ENCODE data around the gene KCNF1.

Gene KCNF1

DNA sequence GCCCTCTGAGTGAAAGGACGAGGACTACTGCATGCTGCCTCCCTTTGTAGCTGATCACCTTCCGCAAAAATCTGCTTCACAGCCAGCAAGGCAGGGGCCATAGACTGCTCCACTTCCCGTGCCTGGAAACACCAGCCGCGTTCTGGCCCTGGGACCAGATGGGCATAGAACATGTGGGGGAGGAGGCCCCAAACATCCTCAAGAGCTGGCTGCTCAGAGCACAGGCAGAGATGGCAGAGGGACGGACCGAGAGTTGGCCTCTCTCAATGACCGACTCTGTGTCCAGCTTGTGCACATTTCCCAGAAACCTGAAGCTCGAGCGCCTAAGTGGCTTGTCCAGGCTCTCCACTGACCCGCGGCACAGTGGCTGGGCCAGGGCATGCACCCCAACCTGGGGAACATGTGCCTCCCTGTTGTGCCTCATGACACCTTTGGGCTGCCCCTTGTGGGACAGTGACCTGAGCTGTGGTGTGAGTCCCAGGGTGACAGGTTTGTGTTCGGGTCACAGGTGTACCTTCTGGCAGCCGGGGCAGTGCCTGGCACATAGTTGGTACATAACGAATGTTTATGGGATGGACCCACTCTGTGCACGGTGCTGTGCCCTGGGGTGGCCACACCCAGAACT lies 9.1 kb downstream of the KCNF1 start:
- DNase-seq (no peak), ATAC-seq (no peak)

DNA sequence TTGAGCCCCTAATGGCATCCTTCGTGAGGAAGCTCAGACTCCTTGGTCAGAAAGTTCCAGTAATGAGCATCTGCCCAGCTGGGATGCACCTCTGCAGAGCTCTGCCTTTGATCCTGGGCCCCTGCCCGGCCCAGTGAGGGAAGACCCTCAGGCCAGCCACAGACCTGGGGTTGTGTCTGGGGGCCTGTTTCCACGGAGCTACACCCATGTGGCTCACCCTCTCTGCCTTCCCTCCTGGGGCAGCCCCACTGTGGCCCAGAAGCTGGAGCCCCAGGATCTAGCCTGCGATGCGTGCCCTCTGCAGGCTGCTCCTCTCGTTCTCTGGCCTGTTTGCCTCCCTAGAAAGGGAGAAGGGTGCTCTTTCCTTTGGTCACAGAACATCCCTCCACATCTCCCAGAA lies 9.8 kb downstream of the KCNF1 start:
- ATAC-seq (no peak), DNase-seq (no peak)

DNA sequence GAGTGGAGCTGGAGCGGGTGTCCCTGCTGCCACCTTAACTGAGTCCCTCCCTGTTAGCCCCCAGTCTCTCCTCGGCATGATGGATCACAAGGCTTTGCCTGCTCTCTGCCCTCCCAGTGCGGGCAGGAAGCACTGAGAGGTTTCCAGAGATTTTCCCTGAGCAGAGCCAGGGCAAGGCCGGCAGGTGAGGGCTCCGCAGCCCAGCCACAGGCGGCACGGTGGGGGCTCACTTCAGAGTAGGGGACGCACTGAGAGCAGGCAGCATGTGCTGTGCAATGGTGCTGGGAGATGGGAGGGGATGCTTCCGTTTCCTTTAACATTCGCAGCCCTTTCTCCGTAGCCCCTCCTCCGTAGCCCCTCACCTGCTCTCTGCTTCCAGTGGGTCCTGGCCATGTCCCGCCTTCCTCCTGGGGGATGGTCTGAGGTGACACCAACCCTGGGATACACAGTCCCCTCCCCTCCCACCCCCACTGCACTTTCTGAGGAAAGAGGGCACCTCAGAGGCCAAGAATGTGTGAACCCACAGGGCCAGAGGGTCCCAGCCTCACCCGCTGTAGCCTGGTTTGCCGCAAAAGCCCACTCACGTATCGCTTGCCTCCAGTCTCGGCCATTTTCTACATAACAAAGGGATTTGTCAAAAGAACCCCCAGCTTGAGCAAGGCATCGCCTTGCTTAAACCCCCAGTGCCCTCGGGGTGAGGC lies 10.7 kb downstream of the KCNF1 start:
- ATAC-seq (no peak), DNase-seq (no peak)

DNA sequence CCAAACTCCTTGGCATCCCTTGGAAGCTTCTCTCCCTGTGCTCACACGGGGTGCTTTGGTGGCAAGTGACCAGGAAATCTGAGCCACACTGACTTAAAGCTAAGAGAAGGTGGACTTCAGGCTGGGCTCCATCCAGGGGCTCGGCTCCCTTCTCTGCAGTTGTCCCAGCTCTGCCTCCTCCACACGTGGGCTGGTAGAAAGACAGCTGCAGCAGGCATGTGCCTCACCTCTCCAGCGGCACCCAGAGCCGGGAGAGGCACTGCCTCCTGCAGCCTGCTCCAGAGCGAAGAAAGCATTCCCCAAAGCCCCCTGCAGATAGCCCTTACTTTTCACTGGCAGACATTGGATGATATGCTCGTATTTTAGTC lies 11.3 kb downstream of the KCNF1 start:
- ATAC-seq: no peak
- DNase-seq: no peak

DNA sequence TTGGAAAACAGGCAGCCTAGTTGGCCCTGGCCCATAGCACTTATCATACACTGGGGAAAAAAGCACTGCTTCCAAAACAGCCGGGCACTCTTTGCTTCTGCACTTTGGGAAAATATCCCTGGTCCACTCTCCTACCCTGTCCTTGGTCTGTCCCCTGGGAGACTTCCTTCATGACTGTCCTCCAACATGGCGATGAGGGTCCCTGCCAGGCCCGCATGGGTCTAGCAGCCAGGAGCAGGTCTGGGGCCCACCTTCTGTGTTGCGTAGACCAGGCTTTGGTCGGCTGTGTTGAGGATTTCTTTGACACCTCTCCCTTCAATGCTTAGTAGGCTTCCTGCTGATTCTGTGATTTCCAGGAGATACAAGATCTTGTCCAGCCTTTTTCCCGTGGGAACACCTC lies 12.2 kb downstream of the KCNF1 start:
- ATAC-seq (no peak), DNase-seq (no peak)

DNA sequence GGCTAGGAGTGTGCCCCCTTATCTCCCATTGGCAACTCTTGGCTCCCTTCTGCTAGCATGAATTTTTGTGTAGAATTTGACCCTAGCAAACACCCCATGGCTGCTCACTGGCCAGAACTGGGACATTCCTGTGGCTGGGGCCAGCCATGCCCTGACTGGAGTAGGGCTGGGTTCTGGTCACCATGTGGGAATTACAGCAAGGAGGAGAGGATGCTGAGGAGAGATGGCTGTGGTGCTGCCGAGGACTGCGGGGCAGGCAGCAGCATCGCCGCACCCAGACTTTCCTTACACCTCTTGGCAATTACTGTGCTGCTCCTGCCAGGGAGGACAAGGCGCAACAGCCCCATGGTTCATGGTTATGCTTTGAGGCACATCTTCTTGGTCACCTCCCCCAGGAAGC lies 12.7 kb downstream of the KCNF1 start:
- ATAC-seq (no peak), DNase-seq (no peak)

DNA sequence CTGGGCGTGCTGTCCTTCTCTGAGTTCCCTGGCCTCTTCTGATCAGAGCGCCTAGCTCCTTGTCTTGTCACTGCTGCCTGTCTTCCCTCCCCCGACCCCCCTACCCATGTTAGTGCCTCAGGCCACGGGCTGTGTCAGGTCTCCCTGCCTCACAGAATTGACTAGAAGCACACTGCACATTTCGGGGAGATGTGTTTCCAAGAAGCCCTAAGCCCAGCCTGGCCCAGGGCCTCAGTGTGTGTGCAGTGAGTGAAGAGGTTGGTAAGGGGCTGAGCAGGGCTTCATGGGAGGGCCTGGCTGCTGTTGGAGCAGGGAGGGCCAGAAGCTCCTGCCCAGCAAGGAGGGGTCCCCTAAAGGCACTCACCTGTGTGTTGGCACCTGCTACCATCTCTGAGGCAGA lies 13.1 kb downstream of the KCNF1 start:
- ATAC-seq (no peak), DNase-seq (no peak)

DNA sequence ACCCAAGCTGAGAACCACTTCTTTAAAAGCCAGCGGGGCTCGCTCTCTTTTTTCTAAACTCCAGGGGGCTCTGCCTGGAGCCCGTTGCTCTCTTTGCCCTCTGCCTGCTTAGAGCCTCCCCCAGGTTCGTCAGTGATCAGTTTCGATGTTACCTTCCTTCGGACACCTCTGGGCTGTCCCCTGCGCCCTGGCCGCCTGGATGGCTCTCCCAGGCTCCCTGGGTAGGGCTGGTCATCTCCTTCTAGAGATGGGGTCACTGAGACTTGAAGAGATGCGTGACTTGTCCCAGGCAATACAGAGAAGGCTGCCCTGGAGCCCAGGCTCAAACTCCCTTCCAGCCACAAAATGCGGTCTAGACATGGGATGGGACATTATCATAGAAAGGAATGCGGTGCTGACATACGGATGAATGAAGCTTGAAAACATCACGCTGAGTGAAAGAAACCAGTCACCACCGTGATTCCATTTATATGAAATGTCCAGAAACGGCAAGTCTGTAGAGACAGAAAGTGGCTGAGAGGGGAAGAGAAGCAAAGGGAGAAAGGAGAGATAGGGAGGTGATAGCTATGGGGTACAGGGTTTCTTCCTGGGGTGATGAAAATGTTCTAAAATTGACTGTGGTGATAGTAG lies 14.6 kb downstream of the KCNF1 start:
- ATAC-seq: no peak
- no peak for DNase-seq

DNA sequence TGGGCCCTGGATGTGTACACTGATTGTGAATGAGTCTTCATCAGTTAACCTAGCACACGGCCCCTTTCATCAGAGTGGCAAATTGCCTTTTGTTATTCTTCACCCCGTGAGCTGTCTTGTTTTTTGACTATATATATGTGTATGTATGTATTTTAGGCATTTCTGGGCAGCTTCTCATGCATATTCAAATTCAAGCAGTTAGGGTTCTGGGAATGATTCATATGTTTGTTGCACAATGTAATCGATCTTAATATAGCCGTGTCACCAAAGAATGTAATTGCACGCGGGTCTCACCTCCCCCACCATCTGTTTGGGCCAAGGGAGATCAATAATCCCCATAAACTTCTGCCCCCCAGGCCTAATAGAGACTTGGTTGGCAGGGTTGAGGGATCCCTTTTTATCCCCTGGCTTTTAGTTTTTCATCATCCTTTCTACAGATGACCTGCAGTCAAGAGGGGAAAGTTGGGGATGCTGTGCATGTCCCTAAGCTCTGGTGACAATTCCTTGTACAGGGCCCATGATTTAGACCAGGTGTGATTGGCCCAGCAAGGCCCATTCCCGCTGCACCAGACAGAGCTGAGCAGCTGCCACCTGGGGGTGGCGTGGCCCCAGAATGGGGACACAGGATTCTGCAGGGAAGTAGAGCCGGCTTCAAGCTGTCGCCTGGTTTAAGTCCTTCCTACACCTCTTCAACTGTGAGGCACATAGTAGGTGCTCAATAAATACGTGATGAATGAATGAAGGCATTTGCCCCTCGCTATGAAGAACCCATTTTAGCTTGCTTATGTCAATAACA lies 19.2 kb downstream of the KCNF1 start:
- no peak for ATAC-seq

DNA sequence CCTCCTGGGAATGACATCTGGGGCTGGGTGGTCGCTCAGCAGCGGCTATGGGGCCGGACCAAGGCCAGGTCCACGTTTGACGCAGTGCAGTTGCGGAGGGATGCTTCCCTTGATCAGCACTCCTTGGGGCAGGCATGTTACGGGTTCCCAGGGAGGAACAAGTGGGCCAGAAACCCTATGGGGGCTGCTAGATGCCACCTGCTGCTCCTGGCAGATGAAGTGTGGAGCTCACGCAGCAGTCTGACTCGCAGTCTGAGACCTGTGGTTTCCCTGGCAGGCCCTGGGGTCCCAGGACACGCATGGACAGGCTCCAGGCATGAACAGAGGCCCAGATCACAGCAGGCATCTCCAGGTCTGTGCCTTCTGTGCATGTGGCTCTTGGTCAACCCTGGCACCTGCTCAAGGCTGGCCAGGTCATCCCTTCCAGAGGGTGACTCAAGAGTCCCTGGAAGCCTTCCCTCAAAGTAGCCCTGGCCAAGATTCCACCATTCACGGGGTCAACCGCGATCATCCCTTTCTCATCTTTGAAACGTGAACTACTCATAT lies 20.0 kb downstream of the KCNF1 start:
- ATAC-seq (no peak), DNase-seq (no peak)

More for the DNA sequence above, 19.2 kb downstream of the KCNF1 start:
- no peak for DNase-seq

DNA sequence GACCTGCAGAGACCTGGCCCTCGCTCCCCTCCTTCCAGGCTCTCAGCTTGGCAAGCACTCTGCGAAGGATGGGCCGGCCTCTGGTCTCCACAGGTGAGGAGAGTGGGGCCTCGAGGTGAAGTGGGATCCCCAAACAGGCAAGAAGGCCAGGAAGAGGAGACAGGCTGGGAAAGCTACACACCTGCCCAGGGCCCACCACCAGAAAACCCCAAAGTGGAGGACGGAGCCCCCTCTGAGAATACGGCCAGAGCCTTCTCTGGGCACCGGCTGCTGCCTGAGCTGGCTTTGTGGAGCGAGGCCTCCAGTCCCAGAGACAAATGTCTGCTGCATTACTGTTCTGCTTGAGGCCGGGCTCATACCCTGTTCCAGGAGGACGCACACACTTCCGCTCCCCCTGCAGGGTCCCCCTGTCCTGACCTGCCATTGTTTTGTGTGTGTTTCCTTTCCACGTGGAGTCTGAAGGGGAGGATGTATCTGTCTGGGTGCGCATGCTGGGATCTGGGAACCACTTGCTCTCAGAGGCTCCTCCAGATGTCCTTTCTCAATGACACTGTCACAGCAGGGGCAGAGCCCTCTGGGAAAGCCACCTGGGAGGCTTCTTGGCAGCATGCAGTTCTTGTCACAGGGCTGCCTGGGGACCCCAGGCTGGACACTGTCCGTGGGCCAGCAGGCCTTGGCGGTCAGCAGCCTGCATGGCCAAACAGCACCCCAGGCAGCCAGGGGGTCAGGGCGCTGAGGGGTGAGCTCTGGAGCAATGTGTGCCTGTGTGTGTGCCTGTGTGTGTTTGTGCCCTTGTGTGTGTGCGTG lies 20.8 kb downstream of the KCNF1 start:
- ATAC-seq (no peak), DNase-seq (no peak)

DNA sequence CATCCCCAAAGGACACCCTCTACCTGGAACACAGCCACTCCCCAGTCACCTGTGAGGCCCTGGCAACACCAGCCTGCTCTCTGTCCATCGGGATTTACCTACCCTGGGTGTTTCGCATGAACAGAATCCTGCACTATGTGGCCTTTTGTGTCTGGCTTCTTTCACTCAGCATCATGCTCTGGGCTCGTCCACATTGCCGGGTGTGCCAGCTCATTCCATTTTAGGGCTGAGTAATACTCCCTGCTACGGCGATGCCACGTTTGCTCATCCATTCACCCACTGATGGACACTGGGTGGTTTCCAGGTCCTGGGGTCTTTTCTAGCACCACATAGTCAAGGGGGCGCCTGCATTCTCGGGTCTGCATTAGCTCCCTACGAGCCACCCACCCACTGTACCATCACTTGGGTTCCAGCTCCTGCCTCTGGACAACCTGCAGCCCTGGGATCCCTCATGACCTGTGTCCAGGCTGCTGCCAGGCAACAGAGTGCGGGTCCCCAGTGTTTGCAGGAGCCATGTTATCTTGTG lies 22.0 kb downstream of the KCNF1 start:
- DNase-seq: no peak
- ATAC-seq: no peak

DNA sequence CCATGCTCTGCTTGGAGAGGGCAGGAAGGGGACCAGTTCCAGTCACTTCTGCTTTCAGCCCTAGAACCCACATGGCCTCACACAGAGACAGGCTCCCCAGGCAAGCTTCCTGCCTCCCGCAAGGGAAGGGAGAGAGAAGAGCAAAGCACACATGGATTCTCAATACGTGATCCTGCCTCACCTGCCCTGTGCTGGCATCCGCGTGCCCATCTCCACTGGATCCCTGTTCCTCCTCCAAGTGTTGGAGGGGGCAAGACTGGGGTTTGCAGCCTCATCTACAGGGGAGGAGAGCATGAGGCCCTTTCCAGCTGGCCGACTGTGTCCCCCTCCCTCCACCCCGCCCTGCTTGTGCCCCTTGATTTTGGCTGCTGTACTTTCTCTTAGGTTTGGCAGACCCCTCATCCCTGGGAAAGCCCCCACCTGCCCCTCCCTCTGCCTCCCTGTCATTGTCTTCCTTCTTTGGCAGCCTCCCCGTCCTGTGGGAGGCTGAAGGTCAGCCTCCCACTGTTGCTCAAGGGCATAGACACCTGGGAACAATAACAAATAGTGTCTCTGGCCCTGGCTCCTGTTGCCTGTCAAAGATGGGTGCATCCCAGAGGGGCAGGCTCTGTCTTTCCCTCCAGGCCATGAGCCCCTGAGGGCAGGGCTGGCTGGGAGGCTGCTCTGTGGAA lies 22.7 kb downstream of the KCNF1 start:
- DNase-seq (no peak), ATAC-seq (no peak)

DNA sequence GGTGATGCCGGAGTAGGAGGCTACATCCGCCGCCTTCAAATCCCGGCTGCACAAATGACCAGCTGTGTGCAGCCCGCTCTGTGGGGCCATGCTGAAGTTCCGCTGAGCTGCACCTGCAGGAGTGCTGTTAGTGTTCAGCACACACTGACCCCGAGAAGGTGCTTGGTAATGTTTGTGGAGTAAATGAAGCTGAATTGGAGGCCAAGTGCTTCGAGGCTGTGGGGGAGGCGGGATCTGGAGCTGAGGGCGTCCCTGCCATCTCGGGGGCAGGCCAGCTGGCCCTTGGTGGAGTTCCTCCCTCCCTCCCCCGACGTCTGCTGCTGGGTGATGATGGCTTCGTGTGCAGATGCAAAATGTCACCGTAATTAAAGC lies 23.2 kb downstream of the KCNF1 start:
- DNase-seq (no peak), ATAC-seq (no peak)

DNA sequence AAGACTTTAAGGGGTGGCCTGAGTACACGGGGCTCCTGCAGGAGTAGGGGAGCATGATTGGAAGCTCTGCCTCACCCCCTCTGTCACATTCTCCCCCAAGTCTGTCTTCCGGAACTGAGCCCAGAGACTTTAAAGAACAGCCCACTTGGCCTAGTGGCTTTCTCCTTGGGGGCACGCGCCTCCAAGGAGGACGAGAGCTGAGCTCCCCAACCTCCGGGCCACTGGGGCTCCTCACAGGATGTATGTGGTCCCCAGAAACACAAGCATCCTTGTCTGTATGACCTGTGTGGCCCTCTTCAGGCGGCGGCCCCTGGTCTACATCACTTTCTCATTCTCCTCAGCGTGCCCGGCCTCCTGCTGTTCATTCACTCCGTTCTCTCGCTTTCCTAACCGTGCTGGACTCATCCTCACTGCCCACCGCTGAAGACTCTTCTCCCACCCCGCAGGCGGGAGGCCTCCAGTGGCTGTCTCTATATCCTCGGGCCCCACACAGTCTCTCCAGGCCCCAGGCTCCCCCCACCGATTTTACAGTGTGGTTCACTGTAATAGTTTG lies 23.7 kb downstream of the KCNF1 start:
- ATAC-seq: no peak

DNA sequence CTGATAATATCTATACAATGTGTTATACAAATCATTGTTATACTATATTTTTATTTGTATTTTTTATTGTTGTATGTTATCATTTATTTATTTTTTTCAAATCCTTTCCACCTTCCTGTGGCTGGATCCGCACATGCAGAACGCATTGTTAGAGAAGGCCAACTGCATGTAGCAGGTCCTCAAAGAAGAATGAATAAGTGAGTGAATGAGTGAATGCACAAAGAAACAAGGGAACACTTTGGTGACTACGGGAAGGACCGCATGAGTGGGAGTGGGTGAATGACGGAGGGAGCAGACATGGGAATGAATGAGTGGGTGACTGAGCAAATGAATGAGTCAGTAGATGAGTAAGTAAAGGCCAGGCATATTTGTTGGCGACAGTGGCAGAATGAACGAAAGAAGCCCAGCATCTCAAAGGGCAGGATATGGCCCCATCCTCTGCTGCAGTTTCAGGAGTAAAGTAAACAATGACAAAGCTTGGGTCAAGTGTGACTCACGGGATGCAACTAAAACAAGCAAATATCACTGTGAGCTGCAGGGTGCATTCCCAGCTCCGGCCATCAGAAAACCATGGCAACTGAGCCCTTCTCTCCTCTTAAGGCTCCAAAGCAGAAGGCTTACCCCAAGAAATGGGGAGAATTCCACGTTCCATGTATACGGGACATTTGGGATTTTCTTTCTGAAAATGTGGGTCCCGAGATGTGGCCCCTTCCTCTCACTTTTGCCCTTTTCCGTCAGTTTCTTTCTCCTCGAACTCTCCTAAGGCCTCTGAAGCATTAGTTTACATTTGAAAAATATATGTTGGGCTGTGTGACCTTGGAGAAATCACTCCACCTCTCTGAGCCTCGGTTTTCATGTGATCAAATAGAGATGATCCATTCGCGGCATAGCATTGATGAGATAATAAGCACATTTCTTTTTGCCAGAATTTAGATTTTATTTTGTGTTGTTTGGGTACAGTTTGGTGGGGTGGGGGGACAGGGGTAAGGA lies 24.5 kb downstream of the KCNF1 start:
- ATAC-seq (no peak), DNase-seq (no peak)

More for the DNA sequence above, 23.7 kb downstream of the KCNF1 start:
- no peak for DNase-seq

DNA sequence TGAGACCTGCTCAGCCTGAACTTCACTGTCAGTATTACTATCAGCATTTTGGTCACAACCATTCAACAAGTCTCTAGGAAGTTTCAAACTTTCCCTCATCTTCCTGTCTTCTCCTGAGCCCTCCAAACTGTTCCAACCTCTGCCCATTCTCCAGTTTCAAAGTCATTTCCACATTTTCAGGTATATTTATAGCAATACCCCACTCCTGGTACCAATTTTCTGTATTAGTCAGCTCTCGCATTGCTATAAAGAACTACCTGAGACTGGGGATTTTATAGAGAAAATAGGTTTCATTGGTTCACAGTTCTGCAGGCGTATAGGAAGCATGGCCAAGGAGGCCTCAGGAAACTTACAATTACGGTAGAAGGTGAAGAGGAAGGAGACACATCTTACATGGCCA lies 27.3 kb downstream of the KCNF1 start:
- DNase-seq: no peak
- ATAC-seq: no peak

DNA sequence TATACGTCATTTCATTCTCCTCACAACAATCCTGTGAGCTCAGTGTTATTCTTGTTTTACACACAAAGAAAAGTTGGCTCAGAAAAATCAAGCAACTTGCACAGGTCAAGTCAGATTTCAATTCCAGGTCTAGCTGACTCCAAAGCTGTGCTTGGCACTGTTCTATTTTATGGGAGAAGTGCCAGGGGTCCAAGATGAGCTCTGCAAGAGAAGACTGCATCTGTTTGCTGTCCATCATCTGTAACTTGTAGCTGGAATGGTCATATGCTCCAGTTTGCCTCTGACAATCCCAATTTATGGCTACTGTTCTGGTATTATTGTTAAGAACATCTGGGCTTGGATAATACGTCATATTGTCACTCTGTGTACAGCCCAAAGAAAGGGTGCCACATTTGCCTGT lies 28.9 kb downstream of the KCNF1 start:
- no peak for ATAC-seq
- no peak for DNase-seq

DNA sequence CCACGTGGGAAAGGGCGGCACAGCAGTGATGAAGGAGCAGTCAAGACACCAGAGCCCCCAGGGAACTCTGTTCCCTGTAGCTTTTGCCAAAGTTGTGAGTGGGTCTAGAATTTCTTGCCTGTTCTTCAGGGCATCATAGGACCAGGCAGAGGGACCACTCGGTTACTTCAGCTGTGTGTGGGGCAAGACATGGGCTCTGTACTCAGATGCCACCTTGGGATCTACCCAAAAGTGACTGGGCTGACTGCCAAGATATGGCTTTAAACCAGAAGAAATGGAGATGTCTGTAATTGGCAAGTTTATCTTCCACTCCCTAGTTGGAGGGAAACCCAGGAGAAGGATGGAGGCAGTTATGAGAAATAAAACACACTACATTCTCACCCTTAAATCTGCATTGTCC lies 29.6 kb downstream of the KCNF1 start:
- ATAC-seq (no peak), DNase-seq (no peak)

DNA sequence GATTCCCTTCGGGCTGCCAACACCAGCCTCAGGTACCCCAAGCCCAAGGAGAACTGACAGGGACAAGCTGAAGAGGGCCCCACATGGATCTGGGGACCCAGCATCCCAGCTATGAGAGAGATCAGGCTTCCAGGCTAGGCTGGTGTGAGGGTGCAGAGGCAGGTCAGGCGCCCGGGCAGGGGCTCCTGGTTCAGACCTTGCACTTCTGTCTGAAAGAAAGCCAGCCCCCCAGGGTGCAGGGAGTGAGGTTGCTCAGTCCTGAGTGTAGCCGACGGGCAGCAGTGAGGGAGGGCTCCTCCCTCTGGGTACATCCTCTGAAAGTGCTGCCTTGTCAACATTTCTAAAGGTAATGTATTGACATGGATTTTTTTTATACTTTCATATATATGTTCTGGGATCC lies 33.1 kb downstream of the KCNF1 start:
- ATAC-seq (no peak), DNase-seq (no peak)
